CD4-positive, alpha-beta T cell treated with Interleukin-15 for 4 hours (primary cell): ENCODE data around the gene DCHS2.

Experiments
- DNase-seq: peaks from one replicate; pipeline ENCODE4 v3.0.0-alpha.2; 2020; ENCODE audit warnings: low spot score

The DCHS2 gene

GRCh38 chr4:154491341-154492271 lies at the start of gene DCHS2:
TSS of gene DCHS2 (minus strand) at chr4:154491799. CDS start at chr4:154491355, 444 bp downstream.
- DNase-seq: no peak

GRCh38 chr4:154534296-154534695 lies 42.7 kb upstream of the DCHS2 start:
- no peak for DNase-seq

GRCh38 chr4:154529728-154530519 lies 38.3 kb upstream of the DCHS2 start:
- no peak for DNase-seq

DNA sequence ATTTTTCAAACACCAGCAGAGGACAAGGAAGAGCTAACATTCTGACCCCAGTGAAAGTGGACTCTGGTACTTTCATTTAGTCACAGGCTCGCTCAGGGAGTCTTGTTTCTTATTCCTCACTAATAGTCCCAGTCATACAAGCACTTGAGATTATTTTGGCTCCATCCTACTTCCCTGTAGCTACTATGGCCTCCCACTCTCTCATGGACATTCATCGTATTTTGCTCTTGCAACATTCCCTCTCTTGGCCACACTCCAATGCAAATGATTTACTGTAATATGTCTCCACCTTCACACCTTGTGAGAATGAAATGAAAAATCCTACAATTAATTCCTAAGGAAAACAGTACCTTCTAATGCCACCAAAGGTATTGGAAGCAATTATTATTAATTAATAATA lies 37.3 kb upstream of the DCHS2 start:
- DNase-seq: no peak

GRCh38 chr4:154527308-154527707 lies 35.7 kb upstream of the DCHS2 start:
- DNase-seq: no peak

DNA sequence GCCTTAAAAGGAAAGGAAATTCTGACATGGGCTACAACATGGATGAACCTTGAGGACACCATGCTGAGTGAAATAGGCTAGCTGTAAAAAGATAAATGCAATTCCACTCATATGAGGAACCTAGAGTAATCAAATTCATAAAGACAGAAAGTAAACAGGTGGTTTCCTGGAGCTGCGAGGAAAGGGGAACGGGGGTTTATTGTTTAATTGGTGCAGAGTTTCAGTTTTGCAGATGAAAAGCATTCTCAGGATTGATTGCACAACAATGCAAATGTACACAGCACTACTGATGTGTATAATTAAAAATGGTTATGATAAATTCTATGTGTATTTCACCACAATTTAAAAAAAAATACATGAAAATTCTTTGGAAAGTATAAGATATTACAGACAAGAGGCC lies 34.6 kb upstream of the DCHS2 start:
- DNase-seq: no peak

DNA sequence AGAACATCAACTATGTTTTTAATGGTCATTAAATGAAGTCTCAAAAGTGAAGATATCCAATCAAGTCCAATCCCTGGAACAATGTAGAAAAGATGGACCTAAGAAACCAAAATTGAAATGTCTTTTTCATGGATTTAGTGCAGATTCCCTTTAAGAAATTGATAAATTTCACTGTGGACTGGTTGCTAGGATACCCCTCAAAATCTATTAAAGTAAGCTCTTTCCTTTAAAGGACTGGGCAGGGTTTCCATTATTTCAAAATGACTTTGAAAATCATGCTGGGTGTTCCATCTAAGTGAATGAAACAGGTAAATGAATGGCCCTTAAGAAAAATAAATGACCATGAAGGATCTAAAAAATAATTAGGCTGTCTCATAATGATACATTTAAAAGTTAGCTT lies 30.0 kb upstream of the DCHS2 start:
- DNase-seq: no peak

DNA sequence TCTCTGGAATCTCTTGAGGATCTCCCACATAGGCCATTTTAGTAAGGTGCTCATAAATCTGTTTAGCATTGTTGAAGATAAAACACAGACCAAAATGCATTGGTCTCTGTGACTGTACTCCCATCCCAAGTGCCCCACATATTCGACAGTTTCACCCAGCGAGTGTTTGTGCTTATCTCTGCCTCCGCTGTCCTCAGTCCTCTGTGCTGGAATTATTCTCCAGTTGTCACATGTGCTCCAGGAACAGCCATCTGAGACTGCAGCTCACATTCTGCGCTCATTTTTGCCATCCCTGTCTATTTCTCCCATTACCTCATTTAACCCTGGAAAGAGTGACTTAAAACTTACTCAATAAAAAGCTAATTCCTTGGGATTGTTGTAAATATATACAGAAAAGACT lies 27.6 kb upstream of the DCHS2 start:
- no peak for DNase-seq

GRCh38 chr4:154517591-154517990 lies 26.0 kb upstream of the DCHS2 start:
- no peak for DNase-seq

DNA sequence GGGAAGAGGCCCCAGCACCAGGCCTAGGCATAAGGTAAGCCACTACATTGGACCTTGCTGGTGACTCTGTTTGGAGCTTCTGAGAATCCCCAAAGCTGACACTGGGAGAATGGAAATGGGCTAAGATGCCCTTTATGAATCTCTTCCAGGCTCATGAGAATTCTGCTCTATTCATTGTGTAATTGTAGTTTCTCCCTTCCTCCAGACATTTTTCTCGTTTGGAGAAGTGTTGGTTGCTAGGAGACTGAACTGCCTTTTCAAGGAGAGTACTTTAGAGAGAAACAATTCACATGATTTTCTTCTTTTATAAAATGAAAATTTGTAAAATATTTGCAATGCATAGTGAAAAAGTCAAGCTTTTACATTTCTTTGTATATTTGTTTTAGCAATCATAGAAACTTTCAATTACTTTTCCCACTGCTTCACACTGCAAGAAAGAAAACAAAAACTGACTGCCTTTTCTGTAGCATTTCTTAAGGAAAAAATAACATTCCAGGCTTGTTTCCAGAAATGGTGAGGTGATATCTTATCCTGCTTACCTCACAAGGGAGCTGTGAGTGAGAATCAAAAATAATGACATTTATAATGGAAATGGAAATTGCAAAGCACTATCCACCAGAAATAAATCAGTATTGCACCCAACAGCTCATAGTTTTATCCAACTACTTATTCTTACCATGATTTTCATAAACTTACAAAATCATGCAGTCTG lies 24.9 kb upstream of the DCHS2 start:
- no peak for DNase-seq

DNA sequence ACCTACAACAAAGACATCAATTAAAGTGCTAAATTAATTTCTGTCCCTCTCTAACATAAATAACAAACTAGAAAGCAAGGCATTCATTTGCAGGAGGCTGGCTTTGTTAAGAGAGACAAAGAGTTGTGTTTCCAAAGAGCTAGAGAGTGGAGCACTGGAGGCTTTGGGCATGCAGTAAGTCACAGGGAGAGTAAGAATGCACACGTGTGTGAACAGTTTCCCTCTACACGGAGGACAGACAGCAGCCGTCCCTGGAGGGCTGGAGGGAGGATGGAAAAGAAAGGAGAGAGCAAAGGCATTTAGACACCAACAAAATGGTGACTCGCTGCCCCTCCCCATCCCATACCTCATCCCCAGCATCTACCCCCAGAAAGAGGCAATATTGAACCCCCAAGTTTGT lies 20.4 kb upstream of the DCHS2 start:
- no peak for DNase-seq

GRCh38 chr4:154511548-154511947 lies 19.9 kb upstream of the DCHS2 start:
- DNase-seq: no peak

GRCh38 chr4:154507156-154507555 lies 15.6 kb upstream of the DCHS2 start:
- DNase-seq: no peak

GRCh38 chr4:154506253-154506652 lies 14.7 kb upstream of the DCHS2 start:
- no peak for DNase-seq

DNA sequence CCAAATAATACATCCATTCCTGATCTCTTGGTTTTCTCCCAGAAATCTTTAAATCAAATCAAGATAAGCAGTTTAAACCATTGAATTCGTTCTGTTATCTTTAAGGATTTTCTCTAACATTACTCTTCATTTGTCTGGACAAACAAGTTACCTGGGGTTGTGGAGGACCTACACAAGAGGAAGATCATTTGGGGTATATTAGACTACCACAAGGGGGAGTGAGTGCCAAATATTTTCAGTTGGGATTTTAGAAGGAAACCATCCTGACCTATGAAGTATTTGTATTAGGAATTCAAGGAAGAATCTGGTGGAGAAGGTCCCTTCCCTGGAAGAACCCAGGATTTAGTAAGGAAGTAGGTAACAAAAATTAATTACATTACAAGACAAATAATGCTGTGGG lies 12.0 kb upstream of the DCHS2 start:
- no peak for DNase-seq

DNA sequence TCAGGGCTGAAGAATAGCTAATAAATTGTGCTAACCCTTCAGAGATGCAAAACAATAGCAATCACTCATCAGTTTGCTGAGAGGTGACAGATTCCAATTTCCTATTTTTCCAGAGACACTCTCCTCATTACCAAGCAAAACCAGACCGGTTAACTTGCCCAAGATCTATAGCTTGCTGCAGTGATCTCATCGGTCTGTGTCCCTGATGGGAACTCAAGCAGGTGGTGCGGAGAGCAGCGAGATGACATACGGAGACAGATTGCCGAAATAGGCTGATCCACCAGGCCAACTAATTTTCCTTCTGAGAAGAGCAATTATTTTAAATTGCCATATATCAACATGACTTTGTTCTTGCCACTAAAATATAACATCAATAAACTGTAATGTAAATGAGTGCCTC lies 10.5 kb upstream of the DCHS2 start:
- DNase-seq: no peak

- no peak for DNase-seq
Observed at GRCh38 chr4:154497889-154498288, 6.3 kb upstream of the DCHS2 start.

DNA sequence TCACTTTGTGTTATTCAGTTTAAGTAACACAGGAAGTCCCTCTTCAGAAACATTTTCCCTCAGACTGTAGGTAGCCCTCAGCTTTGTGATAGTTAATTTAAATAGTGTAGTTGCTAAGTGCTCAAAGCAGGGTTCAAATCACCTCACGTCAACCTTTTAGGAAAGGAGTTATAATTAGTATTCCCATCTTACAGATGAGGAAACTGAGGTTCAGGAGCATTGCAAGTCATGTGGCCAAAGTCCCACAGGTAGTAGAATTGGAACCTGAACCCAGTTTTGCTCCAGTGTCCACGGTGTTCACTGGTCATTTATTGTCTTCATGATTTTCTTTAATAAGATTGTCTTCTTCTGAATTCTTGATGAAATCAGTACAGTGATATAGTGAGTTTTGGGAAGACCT lies 4.3 kb upstream of the DCHS2 start:
- DNase-seq: no peak

DNA sequence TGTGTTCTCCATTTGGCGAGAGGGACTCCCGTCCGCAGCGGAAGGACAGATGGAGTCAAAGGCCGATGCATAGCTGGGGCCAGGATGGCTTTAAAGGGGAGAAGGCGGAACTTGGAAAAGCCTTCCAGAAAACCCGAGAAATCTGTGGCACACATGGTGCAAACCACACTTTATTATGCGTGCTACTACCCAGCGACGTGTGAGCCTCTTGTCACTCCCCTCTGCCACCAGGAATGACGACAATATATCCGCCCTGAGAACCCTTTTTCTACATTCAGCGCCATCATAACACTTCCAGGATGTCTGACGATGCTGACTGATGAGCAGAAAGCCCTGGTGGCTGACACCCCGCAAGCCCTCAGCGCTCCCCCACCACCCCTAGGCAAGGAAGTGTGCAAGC lies 689 bp upstream of the DCHS2 start:
- DNase-seq: no peak

DNA sequence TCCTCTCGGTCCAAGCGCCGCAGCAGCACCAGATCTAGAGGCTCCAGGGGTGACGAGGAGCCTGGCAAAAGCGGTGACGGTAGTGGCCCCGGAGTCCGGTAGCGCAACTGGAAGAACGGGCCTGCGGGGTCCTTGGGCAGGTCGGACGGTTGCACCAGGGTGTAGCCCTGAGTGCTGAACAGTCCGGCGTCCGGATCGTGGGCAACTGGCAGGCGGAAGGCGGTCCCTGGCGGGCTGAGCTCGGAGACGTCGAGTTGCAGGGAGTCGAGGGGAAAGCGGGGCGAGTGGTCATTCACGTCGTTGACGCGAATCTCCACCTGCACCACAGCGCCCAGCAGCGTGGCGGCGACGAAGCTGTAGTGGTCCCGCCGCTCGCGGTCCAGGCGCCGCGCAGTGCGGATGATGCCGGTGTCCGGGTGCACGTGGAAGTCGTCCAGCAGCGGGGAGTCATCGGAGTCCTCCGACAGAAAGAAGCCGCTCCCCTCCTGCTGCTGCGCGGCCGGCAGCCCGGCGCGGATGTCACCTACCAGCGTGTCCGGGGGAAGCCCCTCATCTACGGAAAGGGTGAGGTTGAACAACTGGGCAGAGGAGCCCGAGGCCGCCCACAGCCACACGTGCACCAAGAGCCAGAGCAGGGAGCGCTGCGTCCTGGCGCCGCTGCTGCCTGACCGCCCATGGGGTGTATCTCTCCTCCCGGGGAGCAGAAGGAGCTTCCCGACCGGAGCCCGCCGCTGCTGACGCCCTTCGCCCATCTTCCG lies 837 bp downstream of the DCHS2 start:
- no peak for DNase-seq

DNA sequence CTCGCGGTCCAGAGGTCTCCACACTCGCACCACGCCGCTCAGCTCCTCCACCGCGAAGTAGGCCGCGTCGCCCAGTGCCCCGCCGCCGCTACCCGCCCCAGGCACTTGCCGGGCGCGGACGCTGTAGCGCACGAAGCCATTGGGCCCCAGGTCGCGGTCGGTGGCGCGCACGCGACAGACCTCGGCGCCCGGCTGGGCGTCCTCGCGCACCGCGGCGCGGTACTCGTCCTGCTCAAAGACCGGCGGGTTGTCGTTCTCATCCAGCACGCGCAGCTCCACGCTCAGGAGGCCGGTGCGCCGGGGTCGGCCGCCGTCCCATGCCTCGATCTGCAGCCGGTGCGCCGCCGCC lies 1.4 kb downstream of the DCHS2 start:
- DNase-seq: no peak
